ENCODE measurements around the gene TMEM120B.
"Not testable (repeated sequence)": the region's sequence is repeated elsewhere in the genome, so short reads cannot be mapped to it uniquely, and the experiment has no call there.

TMEM120B gene

DNA sequence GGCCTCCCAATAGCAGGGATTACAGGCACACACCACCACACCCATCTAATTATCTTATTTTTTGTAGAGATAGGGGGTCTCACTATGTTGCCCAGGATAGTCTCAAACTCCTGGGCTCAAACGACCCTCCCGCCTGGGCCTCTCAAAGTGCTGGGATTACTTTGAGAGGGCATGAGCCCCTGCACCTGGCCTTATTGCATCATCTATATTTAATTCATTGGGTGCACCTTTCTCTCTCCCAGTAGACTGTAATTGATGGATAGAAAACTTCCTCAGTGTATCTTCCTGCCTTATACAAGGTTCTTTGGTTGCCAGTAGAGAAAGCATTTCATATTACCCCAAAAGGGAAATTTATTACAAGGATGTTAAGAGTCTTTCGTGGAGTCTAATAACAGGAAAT is 34.2 kb upstream of the TMEM120B start:
- TF ChIP-seq, protein P1, sequence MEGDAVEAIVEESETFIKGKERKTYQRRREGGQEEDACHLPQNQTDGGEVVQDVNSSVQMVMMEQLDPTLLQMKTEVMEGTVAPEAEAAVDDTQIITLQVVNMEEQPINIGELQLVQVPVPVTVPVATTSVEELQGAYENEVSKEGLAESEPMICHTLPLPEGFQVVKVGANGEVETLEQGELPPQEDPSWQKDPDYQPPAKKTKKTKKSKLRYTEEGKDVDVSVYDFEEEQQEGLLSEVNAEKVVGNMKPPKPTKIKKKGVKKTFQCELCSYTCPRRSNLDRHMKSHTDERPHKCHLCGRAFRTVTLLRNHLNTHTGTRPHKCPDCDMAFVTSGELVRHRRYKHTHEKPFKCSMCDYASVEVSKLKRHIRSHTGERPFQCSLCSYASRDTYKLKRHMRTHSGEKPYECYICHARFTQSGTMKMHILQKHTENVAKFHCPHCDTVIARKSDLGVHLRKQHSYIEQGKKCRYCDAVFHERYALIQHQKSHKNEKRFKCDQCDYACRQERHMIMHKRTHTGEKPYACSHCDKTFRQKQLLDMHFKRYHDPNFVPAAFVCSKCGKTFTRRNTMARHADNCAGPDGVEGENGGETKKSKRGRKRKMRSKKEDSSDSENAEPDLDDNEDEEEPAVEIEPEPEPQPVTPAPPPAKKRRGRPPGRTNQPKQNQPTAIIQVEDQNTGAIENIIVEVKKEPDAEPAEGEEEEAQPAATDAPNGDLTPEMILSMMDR (IDR thresholded peaks at IDR 0.05; ENCODE audit: low read length, missing control alignments) = no peak
- no peak overlapping the region for H3K4me3 ChIP-seq (replicated peaks; ENCODE audit: low read depth, low read length)
- no peak for DNase-seq (ENCODE audit: low read depth)

DNA sequence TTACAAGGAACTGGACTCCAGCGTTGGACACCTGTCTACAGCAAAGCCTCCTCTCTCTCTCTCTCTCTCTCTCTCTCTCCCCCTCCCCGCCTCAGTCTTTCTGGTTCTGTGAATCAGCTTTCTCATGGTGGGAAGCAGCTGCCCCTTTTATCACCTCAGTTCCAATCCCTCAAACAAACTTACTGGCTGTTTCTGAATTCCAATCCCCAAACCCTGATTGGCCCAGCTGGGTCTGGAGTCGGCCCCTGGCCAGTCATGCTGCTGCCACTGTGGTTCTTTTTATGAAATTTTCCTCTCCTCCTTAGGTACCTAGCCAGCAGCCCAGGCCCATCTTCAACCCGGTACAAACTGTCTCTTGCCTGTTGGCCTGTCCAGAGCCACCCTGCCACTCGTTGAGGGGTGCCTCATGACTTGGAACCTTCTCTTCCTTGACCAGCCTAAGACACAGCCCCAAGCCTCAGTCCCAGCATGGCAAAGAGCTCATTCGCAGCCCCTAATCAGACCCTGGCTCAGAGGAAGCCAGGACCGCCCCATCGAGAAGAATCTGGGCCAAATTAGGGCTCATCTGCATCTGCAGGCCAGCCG is 33.7 kb upstream of the TMEM120B start:
- no peak for DNase-seq (ENCODE audit: low read depth)
- H3K4me3 ChIP-seq (replicated peaks; ENCODE audit: low read depth, low read length) = no peak overlapping the region
- TF ChIP-seq, protein P1 (IDR thresholded peaks at IDR 0.05; ENCODE audit: low read length, missing control alignments) = no peak

DNA sequence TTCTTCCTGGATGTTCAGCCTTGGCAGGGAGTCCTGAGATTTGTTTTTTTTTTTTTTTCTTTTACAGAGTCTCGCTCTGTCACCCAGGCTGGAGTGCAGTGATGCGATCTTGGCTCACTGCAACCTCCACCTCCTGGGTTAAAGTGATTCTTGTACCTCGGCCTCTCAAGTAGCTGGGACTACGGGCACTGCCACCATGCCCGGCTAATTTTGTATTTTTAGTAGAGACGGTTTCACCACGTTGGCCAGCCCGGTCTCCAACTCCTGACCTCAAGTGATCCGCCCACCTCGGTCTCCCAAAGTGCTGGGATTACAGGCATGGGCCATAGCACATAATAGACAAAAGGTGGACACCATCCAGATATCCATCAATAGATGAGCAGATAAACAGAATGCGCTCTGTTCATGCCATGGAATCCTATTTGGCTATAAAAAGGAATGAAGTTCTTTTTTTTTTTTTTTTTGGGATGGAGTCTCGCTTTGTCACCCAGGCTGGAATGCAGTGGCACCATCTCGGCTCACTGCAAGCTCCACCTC is 32.8 kb upstream of the TMEM120B start:
- H3K4me3 ChIP-seq (replicated peaks; ENCODE audit: low read depth, low read length); DNase-seq (ENCODE audit: low read depth): not testable (repeated sequence)

DNA sequence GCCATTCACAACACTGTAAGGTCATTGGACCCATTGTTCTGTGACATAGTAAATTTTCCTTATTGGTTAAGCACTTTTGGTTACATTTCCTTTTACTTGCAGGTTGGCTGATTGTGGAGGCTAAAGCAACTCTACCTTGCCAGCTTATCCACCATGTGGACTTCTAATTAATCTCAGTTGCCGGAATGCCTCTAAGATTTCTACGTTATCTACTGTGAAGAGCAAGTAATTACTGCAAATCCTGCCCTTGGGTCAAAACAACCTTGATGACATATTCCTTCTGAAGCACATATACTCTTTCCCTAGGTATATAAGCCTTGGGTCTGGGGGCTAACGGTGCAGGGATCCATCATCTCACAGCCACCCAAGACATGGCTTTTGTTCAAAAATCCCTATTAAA is 23.6 kb upstream of the TMEM120B start:
- H3K4me3 ChIP-seq (replicated peaks; ENCODE audit: low read depth, low read length) = no peak overlapping the region
- TF ChIP-seq, protein P1 (IDR thresholded peaks at IDR 0.05; ENCODE audit: low read length, missing control alignments) = no peak
- no peak for DNase-seq (ENCODE audit: low read depth)

DNA sequence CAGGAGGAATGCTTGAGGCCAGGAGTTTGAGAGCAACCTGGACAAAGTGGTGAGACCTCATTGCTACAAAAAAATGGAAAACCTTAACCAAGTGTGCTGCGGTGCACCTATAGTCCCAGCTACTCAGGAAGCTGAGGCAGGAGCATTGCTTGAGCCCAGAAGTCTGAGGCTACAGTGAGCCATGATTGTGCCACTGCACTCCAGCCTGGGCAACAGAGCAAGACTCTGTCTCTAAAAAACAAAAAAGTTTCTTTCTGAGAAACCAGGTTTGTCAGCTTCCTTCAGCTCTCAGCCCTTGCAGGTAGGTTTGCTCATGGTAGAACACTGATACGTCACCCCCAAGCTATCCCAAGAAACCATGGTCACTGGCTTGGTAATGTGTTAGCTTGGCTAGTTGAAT is 23.1 kb upstream of the TMEM120B start:
- no peak for DNase-seq (ENCODE audit: low read depth)
- no peak overlapping the region for H3K4me3 ChIP-seq (replicated peaks; ENCODE audit: low read depth, low read length)
- TF ChIP-seq, protein P1 (IDR thresholded peaks at IDR 0.05; ENCODE audit: low read length, missing control alignments) = no peak

DNA sequence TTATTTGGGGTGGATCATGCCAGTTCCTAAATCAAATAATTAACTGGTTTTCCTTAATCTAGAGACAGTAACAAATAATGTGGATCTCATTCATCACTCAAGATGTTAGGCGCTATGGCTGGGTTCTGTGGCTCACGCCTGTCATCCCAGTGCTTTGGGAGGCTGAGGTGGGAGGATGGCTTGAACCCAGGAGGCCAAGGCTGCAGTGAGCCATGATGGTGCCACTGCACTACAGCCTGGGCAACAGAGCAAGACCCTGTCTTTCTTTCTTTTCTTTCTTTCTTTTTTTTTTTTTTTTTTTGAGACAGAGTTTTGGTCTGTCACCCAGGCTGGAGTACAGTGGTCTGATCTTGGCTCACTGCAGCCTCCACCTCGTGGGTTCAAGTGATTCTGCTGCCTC is 19.8 kb upstream of the TMEM120B start:
- not testable (repeated sequence) for H3K4me3 ChIP-seq (replicated peaks; ENCODE audit: low read depth, low read length); DNase-seq (ENCODE audit: low read depth)

DNA sequence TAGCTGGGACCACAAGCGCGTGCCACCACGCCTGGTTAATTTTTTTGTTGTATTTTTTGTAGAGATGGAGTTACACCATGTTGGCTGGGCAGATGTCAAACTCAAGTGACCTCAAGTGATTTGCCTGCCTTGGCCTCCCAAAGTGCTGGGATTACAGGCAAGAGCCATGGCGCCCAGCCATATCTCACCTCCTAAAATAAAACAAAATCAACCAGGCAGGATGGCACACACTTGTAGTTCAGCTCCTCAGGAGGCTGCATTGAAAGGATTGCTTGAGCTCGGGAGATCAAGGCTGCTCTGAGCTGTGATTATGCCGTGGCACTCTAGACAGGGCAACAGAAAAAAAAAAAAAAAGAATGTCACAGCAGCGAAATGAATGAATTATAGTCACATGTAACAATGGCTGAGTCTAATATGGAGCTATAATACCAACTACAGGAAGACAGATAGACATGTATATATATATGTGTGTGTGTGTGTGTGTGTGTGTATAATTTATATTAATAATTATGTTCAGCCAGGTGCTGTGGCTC is 19.3 kb upstream of the TMEM120B start:
- no peak overlapping the region for H3K4me3 ChIP-seq (replicated peaks; ENCODE audit: low read depth, low read length)
- TF ChIP-seq, protein P1 (IDR thresholded peaks at IDR 0.05; ENCODE audit: low read length, missing control alignments) = no peak
- DNase-seq (ENCODE audit: low read depth) = no peak

DNA sequence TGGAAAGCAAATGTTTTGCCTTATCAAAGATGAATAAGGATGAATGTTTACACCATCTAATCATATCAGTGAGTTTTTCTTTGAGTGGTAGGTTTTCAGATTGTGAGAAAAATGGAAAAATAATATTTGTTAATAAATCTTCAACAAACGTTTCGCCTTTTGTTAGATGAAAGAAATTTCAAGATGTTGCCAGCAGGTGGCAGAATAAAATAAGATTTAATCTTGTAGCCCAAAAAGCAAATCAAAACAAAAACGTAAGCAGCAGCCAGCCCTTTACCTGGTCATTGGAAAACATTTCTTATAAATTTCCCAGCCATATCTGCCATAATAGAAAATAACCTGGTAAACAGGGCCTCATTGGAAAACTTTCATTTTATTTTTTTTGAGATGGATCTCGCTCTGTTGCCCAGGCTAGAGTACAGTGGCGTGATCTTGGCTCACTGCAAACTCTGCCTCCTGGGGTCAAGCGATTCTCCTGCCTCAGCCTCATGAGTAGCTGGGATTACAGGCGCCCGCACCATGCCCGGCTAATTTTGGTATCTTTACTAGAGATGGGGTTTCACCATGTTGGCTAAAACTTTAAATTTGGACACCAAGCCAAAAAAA is 15.4 kb upstream of the TMEM120B start:
- TF ChIP-seq, protein P1 (IDR thresholded peaks at IDR 0.05; ENCODE audit: low read length, missing control alignments) = peak; percentile 32
- DNase-seq (ENCODE audit: low read depth) = peak; percentile 74

DNA sequence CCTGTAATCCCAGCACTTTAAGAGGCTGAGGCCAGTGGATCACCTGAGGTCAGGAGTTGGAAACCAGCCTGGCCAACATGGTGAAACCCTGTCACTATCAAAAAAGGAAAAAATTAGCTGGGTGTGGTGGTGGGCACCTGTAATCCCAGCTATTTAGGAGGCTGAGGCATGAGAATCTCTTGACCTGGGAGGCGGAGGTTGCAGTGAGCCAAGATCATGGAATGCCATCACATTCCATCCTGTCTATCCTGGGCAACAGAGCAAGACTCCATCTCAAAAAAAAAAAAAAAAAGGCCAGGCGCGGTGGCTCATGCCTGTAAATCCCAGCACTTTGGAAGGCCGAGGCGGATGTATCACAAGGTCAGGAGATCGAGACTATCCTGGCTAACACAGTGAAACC is 14.7 kb upstream of the TMEM120B start:
- not testable (repeated sequence) for DNase-seq (ENCODE audit: low read depth); H3K4me3 ChIP-seq (replicated peaks; ENCODE audit: low read depth, low read length)

More for the DNA sequence above, 15.4 kb upstream of the TMEM120B start:
- no peak overlapping the region for H3K4me3 ChIP-seq (replicated peaks; ENCODE audit: low read depth, low read length)

All from fibroblast of pulmonary artery (primary cell).